GM23248 (cell line): Measurements from ENCODE around the gene SP4.

Experiments used
- EZH2 ChIP-seq: fragments of 200-600 bp; sonication (generic); IDR thresholded peaks from 2 replicates; pipeline ENCODE4 v1.6.1; 2018; ENCODE audit warnings: antibody characterized with exemption, mild to moderate bottlenecking; ENCODE audit not compliant: insufficient read depth, poor library complexity, severe bottlenecking
- EZH2phosphoT487 ChIP-seq: fragments of 200-600 bp; sonication (generic); IDR thresholded peaks from 2 replicates; pipeline ENCODE4 v1.6.1; 2018; ENCODE audit warnings: antibody characterized with exemption, moderate library complexity, mild to moderate bottlenecking, low read depth; ENCODE audit not compliant: insufficient read depth

GRCh38 chr7:21422751-21423150 lies 5.1 kb upstream of the SP4 start:
- TF ChIP-seq EZH2 (no peak), EZH2phosphoT487 (no peak)
